Measurements from ENCODE around the gene MAP1S. TPM values are rescaled to one million over a fixed set of nuclear protein-coding genes. Genes with fewer than 3 reads are reported as not detected.

Gene MAP1S
- polyA plus RNA-seq, 1 donor from 2014 or later, result 5.8 TPM

DNA sequence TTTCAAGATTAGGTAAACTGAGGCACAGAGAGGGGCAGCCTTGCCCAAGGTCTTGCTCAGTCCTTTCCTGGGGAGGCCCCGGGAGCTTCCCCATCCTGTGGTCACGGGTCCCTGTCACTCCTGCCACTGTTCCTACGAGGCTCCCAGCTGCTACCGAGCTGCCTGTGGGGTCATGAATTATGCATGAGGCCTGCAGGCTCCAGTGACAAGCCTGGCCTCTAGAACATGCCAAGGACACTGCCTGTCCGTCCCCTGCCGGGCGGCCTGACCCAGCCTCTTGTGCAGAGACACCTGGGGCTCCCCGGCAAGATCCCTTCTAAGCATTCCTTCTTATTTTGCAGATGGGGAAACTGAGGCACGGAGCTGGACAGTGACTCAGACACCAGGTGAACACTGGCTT, 34.7 kb downstream of the MAP1S start:
- Histone ChIP-seq H3K4me3 (ENCODE audit: low read length) (no peak overlapping the region), H3K9me2 (ENCODE audit: insufficient read depth, low read length) (no peaks in the 10 kb centered on the region), H3K9ac (ENCODE audit: low read length) (no peak overlapping the region), H3K27ac (ENCODE audit: low read length) (no peak overlapping the region), H3K9me3 (ENCODE audit: low read length) (no peaks in the 10 kb centered on the region), H2AFZ (ENCODE audit: low read depth, low read length) (no peak overlapping the region), H3K36me3 (ENCODE audit: insufficient read depth, low read length) (no peaks in the 10 kb centered on the region), H3K79me2 (replicated peaks; ENCODE audit: insufficient read depth, low read length) (peaks cover 8% of the 10 kb centered on the region), H3K27me3 (ENCODE audit: insufficient read depth, low read depth, low read length) (no peaks in the 10 kb centered on the region), H3K4me2 (ENCODE audit: low read length) (no peak overlapping the region), H4K20me1 (ENCODE audit: insufficient read depth) (no peaks in the 10 kb centered on the region), H3F3A (ENCODE audit: insufficient read depth, low read length, poor library complexity, severe bottlenecking) (no peaks in the 10 kb centered on the region)
- no peak for TF ChIP-seq MXI1 (conservative IDR thresholded peaks at IDR 0.05; ENCODE audit: poor library complexity, severe bottlenecking)

DNA sequence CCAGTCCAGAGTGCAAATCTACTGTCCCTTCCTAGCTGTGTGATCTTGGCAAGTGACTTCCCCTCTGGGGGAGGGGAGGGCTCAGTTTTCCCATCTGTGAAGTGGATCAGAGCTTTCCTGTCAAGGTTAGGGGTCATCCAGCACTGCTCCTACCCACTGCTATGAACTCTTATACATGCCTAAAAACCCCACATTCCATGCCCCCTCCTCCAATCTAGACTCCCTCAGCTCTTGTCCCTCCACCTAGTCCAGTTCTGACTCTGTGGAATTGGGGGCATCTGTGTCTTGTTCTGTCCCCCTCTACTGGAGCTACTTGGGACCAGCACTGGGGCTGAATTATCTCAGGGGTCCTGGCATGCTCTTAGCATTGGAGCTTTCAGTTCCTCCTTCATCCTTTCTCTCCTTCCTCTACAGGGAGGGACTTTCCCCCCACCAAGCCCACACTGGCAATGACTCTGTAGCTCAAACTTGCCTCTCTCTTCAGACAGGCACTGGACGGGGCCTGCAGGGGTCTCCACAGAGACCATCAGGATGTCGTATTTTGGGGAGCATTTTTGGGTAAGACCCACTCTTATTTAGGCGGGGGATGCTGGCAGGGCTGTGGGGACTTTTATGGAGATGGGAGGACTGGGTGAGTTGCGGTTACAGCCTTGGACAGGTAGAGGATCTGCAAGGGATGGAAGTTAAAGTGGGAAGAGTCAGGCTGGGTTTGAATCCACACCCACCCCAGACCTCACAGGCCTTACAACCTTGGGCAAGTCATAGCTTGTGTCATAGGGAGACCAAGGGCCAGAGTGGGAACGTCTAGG, 35.6 kb downstream of the MAP1S start:
- peak overlapping the region; percentile 57 for H3K4me3 ChIP-seq (ENCODE audit: low read length)
- no peaks in the 10 kb centered on the region for H3K9me2 ChIP-seq (ENCODE audit: insufficient read depth, low read length)
- no peak overlapping the region for H3K4me2 ChIP-seq (ENCODE audit: low read length)
- H3K36me3 ChIP-seq (ENCODE audit: insufficient read depth, low read length), result no peaks in the 10 kb centered on the region
- no peaks in the 10 kb centered on the region for H3K9me3 ChIP-seq (ENCODE audit: low read length)
- H3F3A ChIP-seq (ENCODE audit: insufficient read depth, low read length, poor library complexity, severe bottlenecking), result no peaks in the 10 kb centered on the region
- H3K27ac ChIP-seq (ENCODE audit: low read length), result peak overlapping the region; percentile 84
- no peaks in the 10 kb centered on the region for H3K27me3 ChIP-seq (ENCODE audit: insufficient read depth, low read depth, low read length)
- peaks cover 2% of the 10 kb centered on the region for H3K79me2 ChIP-seq (replicated peaks; ENCODE audit: insufficient read depth, low read length)
- H4K20me1 ChIP-seq (ENCODE audit: insufficient read depth), result no peaks in the 10 kb centered on the region
- H2AFZ ChIP-seq (ENCODE audit: low read depth, low read length), result no peak overlapping the region
- TF ChIP-seq MXI1 (conservative IDR thresholded peaks at IDR 0.05; ENCODE audit: poor library complexity, severe bottlenecking) (no peak), EP300 (conservative IDR thresholded peaks at IDR 0.05; ENCODE audit: poor library complexity, severe bottlenecking) (no peak), SMC3 (conservative IDR thresholded peaks at IDR 0.05; ENCODE audit: poor library complexity) (no peak)
- TF ChIP-seq, protein P1, sequence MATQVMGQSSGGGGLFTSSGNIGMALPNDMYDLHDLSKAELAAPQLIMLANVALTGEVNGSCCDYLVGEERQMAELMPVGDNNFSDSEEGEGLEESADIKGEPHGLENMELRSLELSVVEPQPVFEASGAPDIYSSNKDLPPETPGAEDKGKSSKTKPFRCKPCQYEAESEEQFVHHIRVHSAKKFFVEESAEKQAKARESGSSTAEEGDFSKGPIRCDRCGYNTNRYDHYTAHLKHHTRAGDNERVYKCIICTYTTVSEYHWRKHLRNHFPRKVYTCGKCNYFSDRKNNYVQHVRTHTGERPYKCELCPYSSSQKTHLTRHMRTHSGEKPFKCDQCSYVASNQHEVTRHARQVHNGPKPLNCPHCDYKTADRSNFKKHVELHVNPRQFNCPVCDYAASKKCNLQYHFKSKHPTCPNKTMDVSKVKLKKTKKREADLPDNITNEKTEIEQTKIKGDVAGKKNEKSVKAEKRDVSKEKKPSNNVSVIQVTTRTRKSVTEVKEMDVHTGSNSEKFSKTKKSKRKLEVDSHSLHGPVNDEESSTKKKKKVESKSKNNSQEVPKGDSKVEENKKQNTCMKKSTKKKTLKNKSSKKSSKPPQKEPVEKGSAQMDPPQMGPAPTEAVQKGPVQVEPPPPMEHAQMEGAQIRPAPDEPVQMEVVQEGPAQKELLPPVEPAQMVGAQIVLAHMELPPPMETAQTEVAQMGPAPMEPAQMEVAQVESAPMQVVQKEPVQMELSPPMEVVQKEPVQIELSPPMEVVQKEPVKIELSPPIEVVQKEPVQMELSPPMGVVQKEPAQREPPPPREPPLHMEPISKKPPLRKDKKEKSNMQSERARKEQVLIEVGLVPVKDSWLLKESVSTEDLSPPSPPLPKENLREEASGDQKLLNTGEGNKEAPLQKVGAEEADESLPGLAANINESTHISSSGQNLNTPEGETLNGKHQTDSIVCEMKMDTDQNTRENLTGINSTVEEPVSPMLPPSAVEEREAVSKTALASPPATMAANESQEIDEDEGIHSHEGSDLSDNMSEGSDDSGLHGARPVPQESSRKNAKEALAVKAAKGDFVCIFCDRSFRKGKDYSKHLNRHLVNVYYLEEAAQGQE (IDR thresholded peaks at IDR 0.05; ENCODE audit: borderline replicate concordance), result no peak
- H3K9ac ChIP-seq (ENCODE audit: low read length), result peak overlapping the region; percentile 68

DNA sequence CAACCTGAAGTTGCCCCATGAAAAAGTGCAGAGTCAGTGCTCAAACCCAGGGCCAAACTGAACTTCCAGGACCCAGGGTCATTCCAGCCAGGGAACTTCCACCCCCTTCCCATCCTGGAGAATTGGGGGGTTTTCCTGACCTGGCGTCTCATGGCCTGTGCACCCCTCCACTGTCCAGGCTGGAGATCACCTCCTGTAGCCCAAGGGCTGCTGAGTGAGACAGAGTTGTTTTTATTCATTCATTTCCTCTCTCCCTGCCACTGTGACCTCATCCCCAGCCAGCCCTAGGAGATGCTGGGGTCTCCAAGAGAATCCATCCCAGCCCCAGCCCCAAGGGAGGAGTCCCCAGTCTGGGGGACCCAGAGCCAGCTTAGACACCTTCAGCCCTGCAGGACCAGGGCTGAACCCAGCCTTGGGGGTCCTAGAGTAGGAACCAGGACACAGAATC, 36.2 kb downstream of the MAP1S start:
- H3K36me3 ChIP-seq (ENCODE audit: insufficient read depth, low read length), result no peaks in the 10 kb centered on the region
- H3K27ac ChIP-seq (ENCODE audit: low read length), result peak overlapping the region; percentile 84
- no peaks in the 10 kb centered on the region for H3K27me3 ChIP-seq (ENCODE audit: insufficient read depth, low read depth, low read length)
- no peaks in the 10 kb centered on the region for H3K9me2 ChIP-seq (ENCODE audit: insufficient read depth, low read length)
- H2AFZ ChIP-seq (ENCODE audit: low read depth, low read length), result no peak overlapping the region
- TF ChIP-seq TAF1 (IDR thresholded peaks at IDR 0.05; ENCODE audit: low read depth) (no peak), POLR2AphosphoS5 (IDR thresholded peaks at IDR 0.05) (no peak), RAD21 (conservative IDR thresholded peaks at IDR 0.05) (no peak), SMC3 (conservative IDR thresholded peaks at IDR 0.05; ENCODE audit: poor library complexity) (no peak), EP300 (conservative IDR thresholded peaks at IDR 0.05; ENCODE audit: poor library complexity, severe bottlenecking) (no peak), MXI1 (conservative IDR thresholded peaks at IDR 0.05; ENCODE audit: poor library complexity, severe bottlenecking) (no peak), EZH2 (IDR thresholded peaks at IDR 0.05; ENCODE audit: borderline replicate concordance, insufficient read depth, low read length, poor library complexity, severe bottlenecking) (no peak)
- TF ChIP-seq, protein P2, sequence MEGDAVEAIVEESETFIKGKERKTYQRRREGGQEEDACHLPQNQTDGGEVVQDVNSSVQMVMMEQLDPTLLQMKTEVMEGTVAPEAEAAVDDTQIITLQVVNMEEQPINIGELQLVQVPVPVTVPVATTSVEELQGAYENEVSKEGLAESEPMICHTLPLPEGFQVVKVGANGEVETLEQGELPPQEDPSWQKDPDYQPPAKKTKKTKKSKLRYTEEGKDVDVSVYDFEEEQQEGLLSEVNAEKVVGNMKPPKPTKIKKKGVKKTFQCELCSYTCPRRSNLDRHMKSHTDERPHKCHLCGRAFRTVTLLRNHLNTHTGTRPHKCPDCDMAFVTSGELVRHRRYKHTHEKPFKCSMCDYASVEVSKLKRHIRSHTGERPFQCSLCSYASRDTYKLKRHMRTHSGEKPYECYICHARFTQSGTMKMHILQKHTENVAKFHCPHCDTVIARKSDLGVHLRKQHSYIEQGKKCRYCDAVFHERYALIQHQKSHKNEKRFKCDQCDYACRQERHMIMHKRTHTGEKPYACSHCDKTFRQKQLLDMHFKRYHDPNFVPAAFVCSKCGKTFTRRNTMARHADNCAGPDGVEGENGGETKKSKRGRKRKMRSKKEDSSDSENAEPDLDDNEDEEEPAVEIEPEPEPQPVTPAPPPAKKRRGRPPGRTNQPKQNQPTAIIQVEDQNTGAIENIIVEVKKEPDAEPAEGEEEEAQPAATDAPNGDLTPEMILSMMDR (IDR thresholded peaks at IDR 0.05; ENCODE audit: poor library complexity, severe bottlenecking), result no peak
- TF ChIP-seq, protein P1 (IDR thresholded peaks at IDR 0.05; ENCODE audit: borderline replicate concordance), result no peak
- H3K4me2 ChIP-seq (ENCODE audit: low read length), result peak overlapping the region; percentile 88
- peak overlapping the region; percentile 68 for H3K9ac ChIP-seq (ENCODE audit: low read length)
- H4K20me1 ChIP-seq (ENCODE audit: insufficient read depth), result no peaks in the 10 kb centered on the region
- H3K79me2 ChIP-seq (replicated peaks; ENCODE audit: insufficient read depth, low read length), result no peaks in the 10 kb centered on the region
- H3K4me3 ChIP-seq (ENCODE audit: low read length), result peak overlapping the region; percentile 57
- no peaks in the 10 kb centered on the region for H3F3A ChIP-seq (ENCODE audit: insufficient read depth, low read length, poor library complexity, severe bottlenecking)
- no peaks in the 10 kb centered on the region for H3K9me3 ChIP-seq (ENCODE audit: low read length)
